ENCODE measurements around the gene CWC27.

CWC27 gene

GRCh38 chr5:65020492-65020891 lies 251.8 kb downstream of the CWC27 start:
- Histone ChIP-seq H3K27ac (ENCODE audit: insufficient read depth in 1 of 2, low read depth in 1 of 2, low read length in 2 of 2, poor library complexity in 1 of 2, severe bottlenecking in 2 of 2) (no peak overlapping the region), H3K36me3 (ENCODE audit: control insufficient read depth in 4 of 4, insufficient read depth in 4 of 4, low read length in 3 of 4) (no peaks in the 10 kb centered on the region), H3K9me3 (ENCODE audit: control extremely low read depth in 1 of 5, control insufficient read depth in 4 of 5, insufficient read depth in 2 of 5, low read depth in 1 of 5, low read length in 4 of 5) (no peaks in the 10 kb centered on the region), H3K4me3 (ENCODE audit: control insufficient read depth in 1 of 7, extremely low read depth in 1 of 7, insufficient read depth in 4 of 7, low read depth in 2 of 7, low read length in 6 of 7) (no peak overlapping the region), H3K4me1 (ENCODE audit: control extremely low read depth in 1 of 4, control insufficient read depth in 4 of 4, insufficient read depth in 4 of 4, low read length in 3 of 4) (peaks cover 0 to 15% (median 2%) of the 10 kb centered on the region in 4 experiments), H3K27me3 (replicated peaks in 2 of 5; ENCODE audit: control insufficient read depth in 4 of 5, insufficient read depth in 5 of 5, low read length in 4 of 5) (no peaks in the 10 kb centered on the region)
- ChIA-PET POLR2A (no interaction called here), CTCF (interaction anchor here (1.1 kb wide), 1 partner anchor 104 kb away, joined by 3 read pairs; no protein-coding TSS in a partner anchor)
- DNase-seq = no peak

GRCh38 chr5:65021527-65022226 lies 252.9 kb downstream of the CWC27 start:
- 83% methylated on average over 1 of the region's 1 CpG for WGBS (ENCODE audit: insufficient coverage)
- ChIA-PET CTCF (interaction anchor here (1.0 kb wide), 1 partner anchor 12 kb away, joined by 3 read pairs; no protein-coding TSS in a partner anchor), POLR2A (no interaction called here)
- H3K27ac ChIP-seq (ENCODE audit: insufficient read depth in 1 of 2, low read depth in 1 of 2, low read length in 2 of 2, poor library complexity in 1 of 2, severe bottlenecking in 2 of 2) = no peak overlapping the region
- no peak for DNase-seq
- H3K36me3 ChIP-seq (ENCODE audit: control insufficient read depth in 4 of 4, insufficient read depth in 4 of 4, low read length in 3 of 4) = no peaks in the 10 kb centered on the region
- H3K4me3 ChIP-seq (ENCODE audit: control insufficient read depth in 1 of 7, extremely low read depth in 1 of 7, insufficient read depth in 4 of 7, low read depth in 2 of 7, low read length in 6 of 7) = no peak overlapping the region
- H3K4me1 ChIP-seq (ENCODE audit: control extremely low read depth in 1 of 4, control insufficient read depth in 4 of 4, insufficient read depth in 4 of 4, low read length in 3 of 4) = peaks cover 0 to 15% (median 2%) of the 10 kb centered on the region in 4 experiments
- H3K27me3 ChIP-seq (replicated peaks in 2 of 5; ENCODE audit: control insufficient read depth in 4 of 5, insufficient read depth in 5 of 5, low read length in 4 of 5) = no peaks in the 10 kb centered on the region
- no peaks in the 10 kb centered on the region for H3K9me3 ChIP-seq (ENCODE audit: control extremely low read depth in 1 of 5, control insufficient read depth in 4 of 5, insufficient read depth in 2 of 5, low read depth in 1 of 5, low read length in 4 of 5)

GRCh38 chr5:65022932-65023331 lies 254.2 kb downstream of the CWC27 start:
- Histone ChIP-seq H3K36me3 (ENCODE audit: control insufficient read depth in 4 of 4, insufficient read depth in 4 of 4, low read length in 3 of 4) (no peaks in the 10 kb centered on the region), H3K4me1 (ENCODE audit: control extremely low read depth in 1 of 4, control insufficient read depth in 4 of 4, insufficient read depth in 4 of 4, low read length in 3 of 4) (peaks cover 0 to 22% (median 6%) of the 10 kb centered on the region in 4 experiments), H3K27ac (ENCODE audit: insufficient read depth in 1 of 2, low read depth in 1 of 2, low read length in 2 of 2, poor library complexity in 1 of 2, severe bottlenecking in 2 of 2) (no peak overlapping the region), H3K9me3 (ENCODE audit: control extremely low read depth in 1 of 5, control insufficient read depth in 4 of 5, insufficient read depth in 2 of 5, low read depth in 1 of 5, low read length in 4 of 5) (no peaks in the 10 kb centered on the region), H3K27me3 (replicated peaks in 2 of 5; ENCODE audit: control insufficient read depth in 4 of 5, insufficient read depth in 5 of 5, low read length in 4 of 5) (no peaks in the 10 kb centered on the region), H3K4me3 (ENCODE audit: control insufficient read depth in 1 of 7, extremely low read depth in 1 of 7, insufficient read depth in 4 of 7, low read depth in 2 of 7, low read length in 6 of 7) (no peak overlapping the region)
- POLR2A ChIA-PET = no interaction called here
- DNase-seq = no peak
- CTCF ChIA-PET = no interaction called here

GRCh38 chr5:65024681-65025080 lies 256.0 kb downstream of the CWC27 start:
- no peak for DNase-seq
- Histone ChIP-seq H3K4me1 (ENCODE audit: control extremely low read depth in 1 of 4, control insufficient read depth in 4 of 4, insufficient read depth in 4 of 4, low read length in 3 of 4) (peaks cover 0 to 22% (median 6%) of the 10 kb centered on the region in 4 experiments), H3K27me3 (replicated peaks in 2 of 5; ENCODE audit: control insufficient read depth in 4 of 5, insufficient read depth in 5 of 5, low read length in 4 of 5) (no peaks in the 10 kb centered on the region), H3K27ac (ENCODE audit: insufficient read depth in 1 of 2, low read depth in 1 of 2, low read length in 2 of 2, poor library complexity in 1 of 2, severe bottlenecking in 2 of 2) (no peak overlapping the region), H3K4me3 (ENCODE audit: control insufficient read depth in 1 of 7, extremely low read depth in 1 of 7, insufficient read depth in 4 of 7, low read depth in 2 of 7, low read length in 6 of 7) (no peak overlapping the region), H3K36me3 (ENCODE audit: control insufficient read depth in 4 of 4, insufficient read depth in 4 of 4, low read length in 3 of 4) (no peaks in the 10 kb centered on the region), H3K9me3 (ENCODE audit: control extremely low read depth in 1 of 5, control insufficient read depth in 4 of 5, insufficient read depth in 2 of 5, low read depth in 1 of 5, low read length in 4 of 5) (no peaks in the 10 kb centered on the region)
- WGBS (ENCODE audit: insufficient coverage) = 100% methylated on average over 1 of the region's 1 CpG
- CTCF ChIA-PET = no interaction called here
- POLR2A ChIA-PET = no interaction called here

- CTCF ChIA-PET = interaction anchor here (0.6 kb wide), 1 partner anchor 65 kb away, joined by 3 read pairs; no protein-coding TSS in a partner anchor
- WGBS (ENCODE audit: insufficient coverage) = 95% methylated on average over 2 of the region's 3 CpGs
- Histone ChIP-seq H3K4me3 (ENCODE audit: control insufficient read depth in 1 of 7, extremely low read depth in 1 of 7, insufficient read depth in 4 of 7, low read depth in 2 of 7, low read length in 6 of 7) (no peak overlapping the region), H3K27me3 (replicated peaks in 2 of 5; ENCODE audit: control insufficient read depth in 4 of 5, insufficient read depth in 5 of 5, low read length in 4 of 5) (no peaks in the 10 kb centered on the region), H3K4me1 (ENCODE audit: control extremely low read depth in 1 of 4, control insufficient read depth in 4 of 4, insufficient read depth in 4 of 4, low read length in 3 of 4) (peaks cover 0 to 11% (median 4%) of the 10 kb centered on the region in 4 experiments), H3K36me3 (ENCODE audit: control insufficient read depth in 4 of 4, insufficient read depth in 4 of 4, low read length in 3 of 4) (no peaks in the 10 kb centered on the region), H3K27ac (ENCODE audit: insufficient read depth in 1 of 2, low read depth in 1 of 2, low read length in 2 of 2, poor library complexity in 1 of 2, severe bottlenecking in 2 of 2) (no peak overlapping the region), H3K9me3 (ENCODE audit: control extremely low read depth in 1 of 5, control insufficient read depth in 4 of 5, insufficient read depth in 2 of 5, low read depth in 1 of 5, low read length in 4 of 5) (no peaks in the 10 kb centered on the region)
- POLR2A ChIA-PET = no interaction called here
- DNase-seq = no peak
These were observed 258.3 kb downstream of the CWC27 start for GRCh38 chr5:65026816-65027548.

GRCh38 chr5:65029178-65029577 lies 260.4 kb downstream of the CWC27 start:
- POLR2A ChIA-PET = no interaction called here
- Histone ChIP-seq H3K9me3 (ENCODE audit: control extremely low read depth in 1 of 5, control insufficient read depth in 4 of 5, insufficient read depth in 2 of 5, low read depth in 1 of 5, low read length in 4 of 5) (no peaks in the 10 kb centered on the region), H3K36me3 (ENCODE audit: control insufficient read depth in 4 of 4, insufficient read depth in 4 of 4, low read length in 3 of 4) (no peaks in the 10 kb centered on the region), H3K27ac (ENCODE audit: insufficient read depth in 1 of 2, low read depth in 1 of 2, low read length in 2 of 2, poor library complexity in 1 of 2, severe bottlenecking in 2 of 2) (no peak overlapping the region), H3K27me3 (replicated peaks in 2 of 5; ENCODE audit: control insufficient read depth in 4 of 5, insufficient read depth in 5 of 5, low read length in 4 of 5) (no peaks in the 10 kb centered on the region), H3K4me3 (ENCODE audit: control insufficient read depth in 1 of 7, extremely low read depth in 1 of 7, insufficient read depth in 4 of 7, low read depth in 2 of 7, low read length in 6 of 7) (no peak overlapping the region), H3K4me1 (ENCODE audit: control extremely low read depth in 1 of 4, control insufficient read depth in 4 of 4, insufficient read depth in 4 of 4, low read length in 3 of 4) (peaks cover 0 to 7% (median 4%) of the 10 kb centered on the region in 4 experiments)
- DNase-seq = no peak
- CTCF ChIA-PET = no interaction called here
- WGBS (ENCODE audit: insufficient coverage) = no CpG with 5 or more reads among the region's 1 CpG

- Histone ChIP-seq H3K9me3 (ENCODE audit: control extremely low read depth in 1 of 5, control insufficient read depth in 4 of 5, insufficient read depth in 2 of 5, low read depth in 1 of 5, low read length in 4 of 5) (no peaks in the 10 kb centered on the region), H3K27ac (ENCODE audit: insufficient read depth in 1 of 2, low read depth in 1 of 2, low read length in 2 of 2, poor library complexity in 1 of 2, severe bottlenecking in 2 of 2) (no peak overlapping the region), H3K4me3 (ENCODE audit: control insufficient read depth in 1 of 7, extremely low read depth in 1 of 7, insufficient read depth in 4 of 7, low read depth in 2 of 7, low read length in 6 of 7) (no peak overlapping the region), H3K27me3 (replicated peaks in 2 of 5; ENCODE audit: control insufficient read depth in 4 of 5, insufficient read depth in 5 of 5, low read length in 4 of 5) (no peaks in the 10 kb centered on the region), H3K36me3 (ENCODE audit: control insufficient read depth in 4 of 4, insufficient read depth in 4 of 4, low read length in 3 of 4) (no peaks in the 10 kb centered on the region), H3K4me1 (ENCODE audit: control extremely low read depth in 1 of 4, control insufficient read depth in 4 of 4, insufficient read depth in 4 of 4, low read length in 3 of 4) (peaks cover 0 to 13% (median 6%) of the 10 kb centered on the region in 4 experiments)
- CTCF ChIA-PET = no interaction called here
- POLR2A ChIA-PET = no interaction called here
- DNase-seq = no peak
These were observed 261.3 kb downstream of the CWC27 start for GRCh38 chr5:65030056-65030455.
